ENCODE measurements around the gene LRRC74B. TPM values are rescaled to one million over a fixed set of nuclear protein-coding genes. Genes with fewer than 3 reads are reported as not detected.

Gene LRRC74B
- total and polyA plus RNA-seq, 12 donors: not detected

GRCh38 chr22:21102659-21103267 lies 57.0 kb downstream of the LRRC74B start:
- peak; percentile 48 to 72 for DNase-seq
- TF ChIP-seq CTCF (IDR thresholded peaks at IDR 0.05): peak; percentile 45 to 87 (median 79)
- peaks cover 0 to 7% (median 5%) of the 10 kb centered on the region in 9 donors for H3K4me1 ChIP-seq
- no peaks in the 10 kb centered on the region for H3K9me3 ChIP-seq
- no peak overlapping the region for H3K27ac ChIP-seq
- H3K4me3 ChIP-seq: no peak overlapping the region
- intact Hi-C loops (cut with DNase I): loop anchor here in 1 of 10 donors (10.0 kb wide), 1 partner anchor 68 kb away; the partner anchor contains the start of gene SLC7A4
- peaks cover 0 to 47% (median 21%) of the 10 kb centered on the region in 7 donors for H3K27me3 ChIP-seq
- ATAC-seq: peak; percentile 70 to 92 (median 76)
- no peaks in the 10 kb centered on the region for H3K36me3 ChIP-seq
- WGBS, 2 donors: 2 to 4% methylated on average over 17 of the region's 17 CpGs

- H3K27me3 ChIP-seq: peaks cover 0 to 46% (median 21%) of the 10 kb centered on the region in 7 donors
- 82 to 90% methylated on average over 10 of the region's 10 CpGs for WGBS, 2 donors
- TF ChIP-seq CTCF (IDR thresholded peaks at IDR 0.05): no peak
- peaks cover 0 to 7% (median 5%) of the 10 kb centered on the region in 9 donors for H3K4me1 ChIP-seq
- no peaks in the 10 kb centered on the region for H3K9me3 ChIP-seq
- H3K27ac ChIP-seq: no peak overlapping the region
- ATAC-seq (no peak), DNase-seq (no peak)
- intact Hi-C loops (cut with DNase I): loop anchor here in 1 of 10 donors (10.0 kb wide), 1 partner anchor 69 kb away; the partner anchor contains the start of gene SLC7A4
- H3K36me3 ChIP-seq: no peaks in the 10 kb centered on the region
- no peak overlapping the region for H3K4me3 ChIP-seq
Observed at GRCh38 chr22:21103633-21104032, 57.9 kb downstream of the LRRC74B start.

GRCh38 chr22:21104126-21104691 lies 58.5 kb downstream of the LRRC74B start:
- Histone ChIP-seq H3K27ac (no peak overlapping the region), H3K36me3 (no peaks in the 10 kb centered on the region), H3K9me3 (no peaks in the 10 kb centered on the region), H3K4me1 (peaks cover 0 to 7% (median 5%) of the 10 kb centered on the region in 9 donors), H3K27me3 (peaks cover 0 to 43% (median 21%) of the 10 kb centered on the region in 7 donors), H3K4me3 (no peak overlapping the region)
- no peak for ATAC-seq
- 93 to 95% methylated on average over 3 of the region's 3 CpGs for WGBS, 2 donors
- DNase-seq: no peak
- intact Hi-C loops (cut with DNase I): loop anchor here in 1 of 10 donors (10.0 kb wide), 1 partner anchor 69 kb away; the partner anchor contains the start of gene SLC7A4
- no peak for TF ChIP-seq CTCF (IDR thresholded peaks at IDR 0.05)

GRCh38 chr22:21105294-21105693 lies 59.5 kb downstream of the LRRC74B start:
- intact Hi-C loops (cut with DNase I): loop anchor here in 1 of 10 donors (10.0 kb wide), 1 partner anchor 70 kb away; the partner anchor contains the start of gene SLC7A4
- 90 to 93% methylated on average over 2 of the region's 2 CpGs for WGBS, 2 donors
- Histone ChIP-seq H3K27me3 (peaks cover 0 to 33% (median 17%) of the 10 kb centered on the region in 7 donors), H3K4me1 (peaks cover 0 to 7% (median 5%) of the 10 kb centered on the region in 9 donors), H3K36me3 (no peaks in the 10 kb centered on the region), H3K9me3 (no peaks in the 10 kb centered on the region), H3K27ac (no peak overlapping the region), H3K4me3 (no peak overlapping the region)
- TF ChIP-seq CTCF (IDR thresholded peaks at IDR 0.05): no peak
- ATAC-seq (no peak), DNase-seq (no peak)

Data from heart right ventricle (tissue), 16 donors.